Skeletal muscle tissue (tissue), 4 donors: Measurements from ENCODE around the gene HTT. TPM values are rescaled to one million over a fixed set of nuclear protein-coding genes. Genes with fewer than 3 reads are reported as not detected.

Experiments used
- H3K27ac ChIP-seq: one replicate; pipeline ENCODE4 v1.7.0; 2013; ENCODE audit warnings: mild to moderate bottlenecking, low read depth, low read length, inconsistent platforms
- H3K27me3 ChIP-seq, 3 donors: one replicate each; pipeline ENCODE4 v1.7.0; 2013; ENCODE audit warnings: low read length in 3 of 3; ENCODE audit not compliant: control insufficient read depth in 3 of 3, insufficient read depth in 3 of 3
- H3K36me3 ChIP-seq, 3 donors: one replicate each; pipeline ENCODE4 v1.7.0; 2013; ENCODE audit warnings: low read length in 3 of 3; ENCODE audit not compliant: control insufficient read depth in 3 of 3, insufficient read depth in 3 of 3
- H3K4me1 ChIP-seq, 3 donors: one replicate each; pipeline ENCODE4 v1.7.0; 2013; ENCODE audit warnings: low read length in 3 of 3, mild to moderate bottlenecking in 3 of 3; ENCODE audit not compliant: control insufficient read depth in 3 of 3, insufficient read depth in 3 of 3
- H3K4me3 ChIP-seq, 3 donors: one replicate each; pipeline ENCODE4 v1.7.0; 2013; ENCODE audit warnings: low read length in 3 of 3
- H3K9ac ChIP-seq, 3 donors: one replicate each; pipeline ENCODE4 v1.7.0; 2013; ENCODE audit warnings: low read length in 3 of 3, mild to moderate bottlenecking in 3 of 3, moderate library complexity in 2 of 3, low read depth in 1 of 3
- H3K9me3 ChIP-seq, 3 donors: one replicate each; pipeline ENCODE4 v1.7.0; 2013; ENCODE audit warnings: low read length in 3 of 3; ENCODE audit not compliant: control insufficient read depth in 3 of 3
- total RNA-seq: library from RNA; depleted of rRNA; stranded (reverse); fragments of >200 nt; gene quantifications from one replicate; pipeline ENCODE4 v1.2.3, GENCODE V29; 2014
- donor health status: Osteomylitis.

The HTT gene
- total RNA-seq, 1 donor from 2014 or later, result 43.8 TPM

DNA sequence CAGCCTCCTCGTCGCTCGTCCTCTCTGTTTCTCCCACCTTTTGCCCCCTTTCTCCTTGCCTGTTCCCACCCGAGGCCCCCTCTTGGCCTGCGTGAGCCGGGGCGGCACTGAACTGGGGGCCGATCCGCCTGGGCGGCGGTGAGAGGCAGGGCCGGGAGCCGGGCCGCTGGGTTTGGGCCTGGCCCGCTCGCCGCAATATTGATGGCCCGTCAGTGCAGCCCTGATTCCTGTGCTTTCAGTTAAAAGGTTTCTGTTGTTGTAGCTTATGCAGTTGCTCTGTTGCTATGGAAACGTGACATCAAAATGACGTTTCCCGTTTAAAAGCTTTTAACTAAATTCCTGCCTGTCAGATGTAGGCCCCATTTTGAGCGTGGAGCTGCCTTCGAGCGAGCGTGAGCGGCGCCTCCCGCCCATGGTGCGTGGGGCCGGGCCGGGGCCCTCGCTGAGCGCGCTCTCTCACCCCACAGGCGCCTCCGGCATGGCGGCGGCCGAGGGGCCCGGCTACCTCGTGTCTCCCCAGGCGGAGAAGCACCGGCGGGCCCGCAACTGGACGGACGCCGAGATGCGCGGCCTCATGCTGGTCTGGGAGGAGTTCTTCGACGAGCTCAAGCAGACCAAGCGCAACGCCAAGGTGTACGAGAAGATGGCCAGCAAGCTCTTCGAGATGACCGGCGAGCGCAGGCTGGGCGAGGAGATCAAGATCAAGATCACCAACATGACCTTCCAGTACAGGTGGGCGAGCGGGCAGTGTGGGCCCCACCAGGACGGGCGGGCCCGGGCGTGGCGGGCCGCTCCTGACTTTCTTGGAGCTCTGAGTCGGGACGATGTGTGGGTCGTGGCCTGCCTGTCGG is 174.6 kb downstream of the HTT start, which contains the start of gene MSANTD1:
MSANTD1 (plus strand) TSS at position 349 of the 851 bp plus-strand sequence; CDS start at position 413, 64 bp downstream.
- Histone ChIP-seq H3K27ac (no peak within 1 kb of the TSS), H3K9ac (peak within 1 kb of the TSS in 1 of 3 donors; percentile 25), H3K4me1 (peaks cover 0 to 13% (median 0%) of the 10 kb centered on the region in 3 donors), H3K36me3 (peaks cover 3 to 14% (median 6%) of the 10 kb centered on the region in 3 donors), H3K27me3 (no peaks in the 10 kb centered on the region), H3K9me3 (no peaks in the 10 kb centered on the region), H3K4me3 (no peak within 1 kb of the TSS)

- H3K9ac ChIP-seq, result no peak overlapping the region
- H3K27ac ChIP-seq, result no peak overlapping the region
- no peaks in the 10 kb centered on the region for H3K9me3 ChIP-seq
- no peak overlapping the region for H3K4me3 ChIP-seq
- peaks cover 0 to 13% (median 0%) of the 10 kb centered on the region in 3 donors for H3K4me1 ChIP-seq
- H3K27me3 ChIP-seq, result no peaks in the 10 kb centered on the region
- H3K36me3 ChIP-seq, result peaks cover 3 to 14% (median 5%) of the 10 kb centered on the region in 3 donors
Measured at GRCh38 chr4:3249711-3250437, 175.4 kb downstream of the HTT start.

- Histone ChIP-seq H3K27me3 (no peaks in the 10 kb centered on the region), H3K4me1 (peaks cover 0 to 13% (median 0%) of the 10 kb centered on the region in 3 donors), H3K9me3 (no peaks in the 10 kb centered on the region), H3K9ac (no peak overlapping the region), H3K27ac (no peak overlapping the region), H3K36me3 (peaks cover 3 to 15% (median 5%) of the 10 kb centered on the region in 3 donors), H3K4me3 (no peak overlapping the region)
Measured at GRCh38 chr4:3250438-3250955, 176.0 kb downstream of the HTT start.

- peaks cover 4 to 16% (median 5%) of the 10 kb centered on the region in 3 donors for H3K36me3 ChIP-seq
- H3K9me3 ChIP-seq, result no peaks in the 10 kb centered on the region
- H3K27me3 ChIP-seq, result no peaks in the 10 kb centered on the region
- H3K9ac ChIP-seq, result no peak overlapping the region
- peaks cover 0 to 13% (median 0%) of the 10 kb centered on the region in 3 donors for H3K4me1 ChIP-seq
- H3K27ac ChIP-seq, result no peak overlapping the region
- H3K4me3 ChIP-seq, result no peak overlapping the region
Measured at GRCh38 chr4:3250956-3251690, 176.6 kb downstream of the HTT start.

GRCh38 chr4:3251691-3252479 is 177.4 kb downstream of the HTT start:
- H3K27me3 ChIP-seq, result no peaks in the 10 kb centered on the region
- H3K36me3 ChIP-seq, result peaks cover 4 to 21% (median 5%) of the 10 kb centered on the region in 3 donors
- no peaks in the 10 kb centered on the region for H3K9me3 ChIP-seq
- peak overlapping the region in 1 of 3 donors; percentile 8 for H3K9ac ChIP-seq
- H3K4me3 ChIP-seq, result no peak overlapping the region
- H3K27ac ChIP-seq, result no peak overlapping the region
- H3K4me1 ChIP-seq, result peaks cover 0 to 13% (median 7%) of the 10 kb centered on the region in 3 donors

DNA sequence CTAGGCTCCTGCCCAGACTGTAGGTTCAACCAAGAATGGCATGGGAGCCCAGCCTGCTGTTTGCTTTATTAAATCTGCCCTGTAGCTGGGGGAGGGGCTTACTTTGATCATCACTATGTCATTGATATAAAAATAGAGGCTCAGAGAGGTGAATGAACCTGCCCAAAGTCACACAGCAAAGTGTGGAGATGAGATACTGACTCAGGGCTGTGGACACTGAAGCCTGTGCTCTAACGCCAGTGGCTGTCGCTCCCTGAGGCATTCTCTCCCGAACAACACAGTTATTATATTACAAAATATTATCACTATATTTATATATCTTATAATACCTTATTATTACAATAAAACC is 178.0 kb downstream of the HTT start:
- Histone ChIP-seq H3K4me3 (no peak overlapping the region), H3K36me3 (peaks cover 4 to 21% (median 5%) of the 10 kb centered on the region in 3 donors), H3K27me3 (no peaks in the 10 kb centered on the region), H3K9me3 (no peaks in the 10 kb centered on the region), H3K9ac (no peak overlapping the region), H3K4me1 (peaks cover 0 to 10% (median 7%) of the 10 kb centered on the region in 3 donors), H3K27ac (no peak overlapping the region)

- Histone ChIP-seq H3K27ac (no peak overlapping the region), H3K9me3 (no peaks in the 10 kb centered on the region), H3K4me3 (no peak overlapping the region), H3K27me3 (no peaks in the 10 kb centered on the region), H3K36me3 (peaks cover 4 to 21% (median 5%) of the 10 kb centered on the region in 3 donors), H3K4me1 (peaks cover 0 to 7% (median 4%) of the 10 kb centered on the region in 3 donors), H3K9ac (no peak overlapping the region)
Measured at GRCh38 chr4:3252831-3253641, 178.6 kb downstream of the HTT start.

DNA sequence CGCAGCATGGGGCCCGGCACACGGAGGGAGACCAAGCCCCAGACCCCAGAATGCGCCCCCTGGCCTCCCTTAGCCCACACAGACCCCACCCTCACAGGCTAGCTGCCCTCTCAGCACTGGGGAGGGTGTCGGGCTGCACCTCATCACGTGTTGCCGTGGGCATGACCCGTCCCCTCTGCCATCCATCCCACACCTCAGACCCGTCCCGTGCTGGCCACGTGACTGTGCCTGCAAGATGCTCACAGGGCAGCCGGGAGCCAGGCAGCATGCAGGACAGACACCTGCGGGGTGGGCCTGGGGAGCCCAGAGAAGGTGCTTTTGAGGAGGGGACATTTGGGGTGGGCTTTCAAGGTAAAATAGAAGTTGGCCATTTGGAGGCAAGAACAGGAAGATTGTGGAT is 179.3 kb downstream of the HTT start:
- H3K27ac ChIP-seq, result no peak overlapping the region
- no peak overlapping the region for H3K9ac ChIP-seq
- H3K36me3 ChIP-seq, result peaks cover 4 to 21% (median 5%) of the 10 kb centered on the region in 3 donors
- H3K4me3 ChIP-seq, result no peak overlapping the region
- no peaks in the 10 kb centered on the region for H3K27me3 ChIP-seq
- peaks cover 0 to 7% (median 4%) of the 10 kb centered on the region in 3 donors for H3K4me1 ChIP-seq
- no peaks in the 10 kb centered on the region for H3K9me3 ChIP-seq
